K562 (cell line): ENCODE measurements around the gene DKK3. TPM values are rescaled to one million over a fixed set of nuclear protein-coding genes. Genes with fewer than 3 reads are reported as not detected.

Experiments
- C11orf30 ChIP-seq: fragments of 450-650 bp; IDR thresholded peaks from 2 replicates; pipeline ENCODE4 v1.6.1; 2016; ENCODE audit warnings: low read depth, mild to moderate bottlenecking
- DMBX1 ChIP-seq: fragments of 250-450 bp; sonication (Bioruptor Pico); IDR thresholded peaks from 2 replicates; pipeline ENCODE4 v1.8.0; 2022; ENCODE audit warnings: inconsistent platforms, mild to moderate bottlenecking, moderate library complexity, borderline replicate concordance
- FOXP1 ChIP-seq: sonication (generic); formaldehyde crosslinking; IDR thresholded peaks from 2 replicates; pipeline ENCODE4 v1.8.0; 2022; ENCODE audit warnings: mild to moderate bottlenecking, missing genetic modification reagents
- HDGF ChIP-seq: fragments of 450-650 bp; IDR thresholded peaks from 2 replicates; pipeline ENCODE4 v1.6.1; 2016
- KDM5B ChIP-seq: fragments of 200-600 bp; sonication (generic); IDR thresholded peaks from 2 replicates; pipeline ENCODE4 v1.6.1; 2012; ENCODE audit warnings: low read depth, mild to moderate bottlenecking, moderate library complexity, low read length, control low read depth, inconsistent platforms; ENCODE audit not compliant: insufficient replicate concordance
- KLF10 ChIP-seq: fragments of 250-450 bp; sonication (Bioruptor Pico); IDR thresholded peaks from 2 replicates; pipeline ENCODE4 v1.6.1; 2021; ENCODE audit warnings: matching md5 sums
- MAFF ChIP-seq: IDR thresholded peaks from 2 replicates; pipeline ENCODE4 v1.6.1; 2012; ENCODE audit warnings: low read length, improper control_type of control experiment
- MAFK ChIP-seq: IDR thresholded peaks from 2 replicates; pipeline ENCODE4 v1.6.1; 2011; ENCODE audit warnings: low read length, improper control_type of control experiment
- MED1 ChIP-seq: sonication (generic); formaldehyde crosslinking; IDR thresholded peaks from 2 replicates; pipeline ENCODE4 v1.8.1; 2023; ENCODE audit warnings: missing genetic modification reagents, borderline replicate concordance
- MEF2D ChIP-seq: conservative IDR thresholded peaks from 2 replicates; pipeline ENCODE4 v1.6.1; 2016; ENCODE audit warnings: low read depth, missing genetic modification characterization, missing compliant biosample characterization
- MYBL2 ChIP-seq, 2 experiments: fragments of 450-650 bp in 1 of 2; sonication (generic) in 1 of 2; formaldehyde crosslinking in 1 of 2; IDR thresholded peaks; 2 replicates each; pipeline versions ENCODE4 v1.6.1 to v1.8.1; 2017 to 2022; ENCODE audit warnings: borderline replicate concordance in 1 of 2, inconsistent platforms in 1 of 2, low read depth in 1 of 2, mild to moderate bottlenecking in 1 of 2, missing genetic modification reagents in 1 of 2, moderate library complexity in 1 of 2
- NRF1 ChIP-seq, 2 experiments: fragments of 450-650 bp; IDR thresholded peaks in 1 of 2; conservative IDR thresholded peaks in 1 of 2; 2 replicates each; pipeline ENCODE4 v1.6.1; 2014; ENCODE audit warnings: mild to moderate bottlenecking in 2 of 2
- PCBP2 ChIP-seq: fragments of 200-400 bp; formaldehyde crosslinking; IDR thresholded peaks from 2 replicates; pipeline ENCODE4 v1.6.1; 2018; ENCODE audit warnings: low read length, low read depth, mild to moderate bottlenecking, moderate library complexity; ENCODE audit not compliant: poor library complexity, severe bottlenecking
- ZNF316 ChIP-seq: fragments of 450-650 bp; IDR thresholded peaks from 2 replicates; pipeline ENCODE4 v1.6.1; 2016
- ZNF699 ChIP-seq: fragments of 250-450 bp; sonication (Bioruptor Pico); IDR thresholded peaks from 2 replicates; pipeline ENCODE4 v1.8.0; 2021; ENCODE audit warnings: mild to moderate bottlenecking, moderate library complexity; ENCODE audit not compliant: insufficient replicate concordance
- polyA plus RNA-seq, 8 experiments: library from polyadenylated mRNA; depleted of rRNA in 4 of 8; stranded (reverse) in 5 of 8; unstranded in 3 of 8; fragments of >200 nt; fragmentation: Nextera tagmentation in 2 of 8; fragmentation: Illumina TruSeq in 1 of 8; extraction: Ambion mirVana in 2 of 8; extraction: Trizol in 1 of 8; gene quantifications; 2 replicates each; pipeline versions ENCODE4 v1.2.1 to v1.2.3, GENCODE V29; 2011 to 2014; ENCODE audit warnings: inconsistent platforms in 1 of 8, missing spikeins in 1 of 8
- total RNA-seq, 7 experiments: library from RNA; depleted of rRNA in 6 of 7; stranded (reverse); fragments of >200 nt in 6 of 7; fragmentation: Illumina TruSeq in 2 of 7; extraction: Trizol in 2 of 7; gene quantifications; 2 replicates each; pipeline versions ENCODE4 v1.2.1 to v1.2.3, GENCODE V29; 2011 to 2021; ENCODE audit warnings: low replicate concordance in 1 of 7
- TF ChIP-seq, protein P1 (sequence below): sonication (generic); IDR thresholded peaks from 2 replicates; pipeline ENCODE4 v1.6.1; 2016
- TF ChIP-seq, protein P2 (sequence below): fragments of 450-650 bp; IDR thresholded peaks from 2 replicates; pipeline ENCODE4 v1.6.1; 2016; ENCODE audit warnings: low read depth

DKK3 gene
- total and polyA plus RNA-seq, 9 of the 15 experiments (the other 6 are each of a cell fraction or from before 2014, with no cell fraction given): 0.14 to 0.85 (median 0.38) TPM; not detected in 6

DNA sequence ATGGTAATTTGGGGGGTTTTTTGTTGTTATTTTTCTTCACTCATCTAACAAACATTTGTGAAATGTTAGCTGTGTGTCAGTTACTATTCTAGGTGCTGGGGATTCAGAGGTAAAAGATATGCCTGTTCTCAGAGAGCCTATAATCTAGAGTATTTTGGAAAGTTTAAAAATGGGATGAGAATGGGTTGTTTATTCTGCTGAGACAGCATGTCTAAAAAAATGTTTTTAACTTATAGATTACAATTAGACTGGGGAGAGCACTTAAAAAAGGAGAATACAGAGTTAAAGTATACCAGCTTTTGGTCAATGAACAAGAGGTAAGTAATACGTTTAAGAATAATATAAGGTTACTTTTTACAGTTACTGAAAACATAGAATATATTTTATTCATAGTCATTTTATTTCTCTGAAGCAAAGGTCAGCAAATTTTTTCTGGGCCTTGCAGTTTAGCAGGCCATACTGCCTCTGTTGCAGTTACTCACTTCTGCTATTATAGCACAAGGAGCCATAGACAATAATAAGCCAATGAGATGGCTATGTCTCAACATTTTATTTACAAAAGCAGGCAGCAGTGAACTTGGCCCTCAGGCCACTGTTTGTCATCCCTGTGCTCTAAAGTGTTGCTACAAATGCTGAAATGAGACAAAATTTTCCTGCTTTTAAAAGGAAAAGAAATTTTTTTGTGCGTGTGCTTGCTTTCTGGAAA, 60.0 kb downstream of the DKK3 start (continued):
- no peak for TF ChIP-seq FOXP1 (CRISPR knock-in tag)
- no peak for TF ChIP-seq MYBL2 (IDR thresholded peaks at IDR 0.05; ENCODE audit: low read depth)
- no peak for TF ChIP-seq MYBL2 (CRISPR knock-in tag; IDR thresholded peaks at IDR 0.05; ENCODE audit: borderline replicate concordance)
- no peak for TF ChIP-seq MED1 (CRISPR knock-in tag)
- no peak for TF ChIP-seq ZNF699
- TF ChIP-seq HDGF: no peak
- no peak for TF ChIP-seq PCBP2
- TF ChIP-seq MAFK: 0 out of 2 replicates have a peak, but pooled peaks have one; percentile 1
- no peak for TF ChIP-seq MEF2D
- TF ChIP-seq KLF10 (CRISPR knock-in tag): no peak
- no peak for TF ChIP-seq KDM5B
- TF ChIP-seq, protein P1, sequence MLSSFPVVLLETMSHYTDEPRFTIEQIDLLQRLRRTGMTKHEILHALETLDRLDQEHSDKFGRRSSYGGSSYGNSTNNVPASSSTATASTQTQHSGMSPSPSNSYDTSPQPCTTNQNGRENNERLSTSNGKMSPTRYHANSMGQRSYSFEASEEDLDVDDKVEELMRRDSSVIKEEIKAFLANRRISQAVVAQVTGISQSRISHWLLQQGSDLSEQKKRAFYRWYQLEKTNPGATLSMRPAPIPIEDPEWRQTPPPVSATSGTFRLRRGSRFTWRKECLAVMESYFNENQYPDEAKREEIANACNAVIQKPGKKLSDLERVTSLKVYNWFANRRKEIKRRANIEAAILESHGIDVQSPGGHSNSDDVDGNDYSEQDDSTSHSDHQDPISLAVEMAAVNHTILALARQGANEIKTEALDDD: no peak
- peak; percentile 74 for TF ChIP-seq ZNF316
- TF ChIP-seq, protein P2, sequence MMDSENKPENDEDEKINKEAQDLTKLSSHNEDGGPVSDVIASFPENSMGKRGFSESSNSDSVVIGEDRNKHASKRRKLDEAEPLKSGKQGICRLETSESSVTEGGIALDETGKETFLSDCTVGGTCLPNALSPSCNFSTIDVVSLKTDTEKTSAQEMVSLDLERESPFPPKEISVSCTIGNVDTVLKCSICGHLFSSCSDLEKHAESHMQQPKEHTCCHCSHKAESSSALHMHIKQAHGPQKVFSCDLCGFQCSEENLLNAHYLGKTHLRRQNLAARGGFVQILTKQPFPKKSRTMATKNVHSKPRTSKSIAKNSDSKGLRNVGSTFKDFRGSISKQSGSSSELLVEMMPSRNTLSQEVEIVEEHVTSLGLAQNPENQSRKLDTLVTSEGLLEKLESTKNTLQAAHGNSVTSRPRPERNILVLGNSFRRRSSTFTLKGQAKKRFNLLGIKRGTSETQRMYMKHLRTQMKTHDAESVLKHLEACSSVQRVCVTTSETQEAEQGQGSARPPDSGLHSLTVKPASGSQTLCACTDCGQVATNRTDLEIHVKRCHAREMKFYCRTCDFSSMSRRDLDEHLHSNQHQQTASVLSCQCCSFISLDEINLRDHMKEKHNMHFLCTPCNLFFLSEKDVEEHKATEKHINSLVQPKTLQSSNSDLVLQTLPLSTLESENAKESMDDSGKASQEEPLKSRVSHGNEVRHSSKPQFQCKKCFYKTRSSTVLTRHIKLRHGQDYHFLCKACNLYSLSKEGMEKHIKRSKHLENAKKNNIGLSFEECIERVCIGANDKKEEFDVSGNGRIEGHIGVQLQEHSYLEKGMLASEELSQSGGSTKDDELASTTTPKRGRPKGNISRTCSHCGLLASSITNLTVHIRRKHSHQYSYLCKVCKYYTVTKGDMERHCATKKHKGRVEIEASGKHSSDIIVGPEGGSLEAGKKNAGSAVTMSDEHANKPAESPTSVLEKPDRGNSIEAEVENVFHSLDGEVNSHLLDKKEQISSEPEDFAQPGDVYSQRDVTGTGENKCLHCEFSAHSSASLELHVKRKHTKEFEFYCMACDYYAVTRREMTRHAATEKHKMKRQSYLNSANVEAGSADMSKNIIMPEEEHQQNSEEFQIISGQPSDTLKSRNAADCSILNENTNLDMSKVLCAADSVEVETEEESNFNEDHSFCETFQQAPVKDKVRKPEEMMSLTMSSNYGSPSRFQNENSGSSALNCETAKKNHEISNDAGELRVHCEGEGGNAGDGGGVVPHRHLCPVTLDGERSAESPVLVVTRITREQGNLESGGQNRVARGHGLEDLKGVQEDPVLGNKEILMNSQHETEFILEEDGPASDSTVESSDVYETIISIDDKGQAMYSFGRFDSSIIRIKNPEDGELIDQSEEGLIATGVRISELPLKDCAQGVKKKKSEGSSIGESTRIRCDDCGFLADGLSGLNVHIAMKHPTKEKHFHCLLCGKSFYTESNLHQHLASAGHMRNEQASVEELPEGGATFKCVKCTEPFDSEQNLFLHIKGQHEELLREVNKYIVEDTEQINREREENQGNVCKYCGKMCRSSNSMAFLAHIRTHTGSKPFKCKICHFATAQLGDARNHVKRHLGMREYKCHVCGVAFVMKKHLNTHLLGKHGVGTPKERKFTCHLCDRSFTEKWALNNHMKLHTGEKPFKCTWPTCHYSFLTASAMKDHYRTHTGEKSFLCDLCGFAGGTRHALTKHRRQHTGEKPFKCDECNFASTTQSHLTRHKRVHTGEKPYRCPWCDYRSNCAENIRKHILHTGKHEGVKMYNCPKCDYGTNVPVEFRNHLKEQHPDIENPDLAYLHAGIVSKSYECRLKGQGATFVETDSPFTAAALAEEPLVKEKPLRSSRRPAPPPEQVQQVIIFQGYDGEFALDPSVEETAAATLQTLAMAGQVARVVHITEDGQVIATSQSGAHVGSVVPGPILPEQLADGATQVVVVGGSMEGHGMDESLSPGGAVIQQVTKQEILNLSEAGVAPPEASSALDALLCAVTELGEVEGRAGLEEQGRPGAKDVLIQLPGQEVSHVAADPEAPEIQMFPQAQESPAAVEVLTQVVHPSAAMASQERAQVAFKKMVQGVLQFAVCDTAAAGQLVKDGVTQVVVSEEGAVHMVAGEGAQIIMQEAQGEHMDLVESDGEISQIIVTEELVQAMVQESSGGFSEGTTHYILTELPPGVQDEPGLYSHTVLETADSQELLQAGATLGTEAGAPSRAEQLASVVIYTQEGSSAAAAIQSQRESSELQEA: no peak
- TF ChIP-seq MAFF: 0 out of 2 replicates have a peak, but pooled peaks have one; percentile 16
- peak; percentile 60 for TF ChIP-seq C11orf30
- TF ChIP-seq DMBX1: no peak
- TF ChIP-seq NRF1 (conservative IDR thresholded peaks at IDR 0.05 in 1 of 2, IDR thresholded peaks at IDR 0.05 in 1 of 2): no peak
- TF ChIP-seq, all 486 proteins: peak for 4
